Posterior cingulate gyrus (tissue), 11 donors: ENCODE results near the gene RNF213.
"Not testable (repeated sequence)": the region's sequence is repeated elsewhere in the genome, so short reads cannot be mapped to it uniquely, and the experiment has no call there.

Experiments
- DNase-seq, 10 donors: peaks; one replicate each; pipeline versions ENCODE4 v3.0.0 to v3.0.0-alpha.2; 2020 to 2021; ENCODE audit warnings: mixed read lengths in 3 of 10
- intact Hi-C: fragments of 100-400 bp; cut with DNase I; formaldehyde crosslinking; loops from one replicate; pipeline ENCODE4 v1.15.1; 2023

Gene RNF213

GRCh38 chr17:80247561-80247960 is 13.1 kb upstream of the RNF213 start:
- intact Hi-C loops: no loop called here
- peak in 3 of 10 donors; percentile 41 to 72 (median 59) for DNase-seq

GRCh38 chr17:80248001-80248893 is 12.4 kb upstream of the RNF213 start:
- DNase-seq: peak in 3 of 10 donors; percentile 53 to 80 (median 77)
- intact Hi-C loops: no loop called here

- DNase-seq: peak in 4 of 10 donors; percentile 0 to 64 (median 62)
- intact Hi-C loops: no loop called here
Observed at GRCh38 chr17:80248894-80249710, 11.6 kb upstream of the RNF213 start.

GRCh38 chr17:80251966-80252365 is 8.7 kb upstream of the RNF213 start:
- peak in 4 of 10 donors; percentile 12 to 68 (median 36) for DNase-seq
- intact Hi-C loops: no loop called here

- peak in 5 of 10 donors; percentile 17 to 84 (median 72) for DNase-seq
- intact Hi-C loops: no loop called here
Observed at GRCh38 chr17:80252871-80253270, 7.8 kb upstream of the RNF213 start.

GRCh38 chr17:80253631-80254395 is 6.8 kb upstream of the RNF213 start:
- intact Hi-C loops: no loop called here
- peak in 4 of 10 donors; percentile 12 to 72 (median 41) for DNase-seq

GRCh38 chr17:80254396-80255251 is 6.0 kb upstream of the RNF213 start:
- DNase-seq: peak in 3 of 10 donors; percentile 22 to 47 (median 26)
- intact Hi-C loops: no loop called here

- DNase-seq: peak in 2 of 10 donors; percentile 3 to 11
- intact Hi-C loops: no loop called here
Observed at GRCh38 chr17:80256034-80256350, 4.7 kb upstream of the RNF213 start.

- no peak for DNase-seq
- intact Hi-C loops: no loop called here
Observed at GRCh38 chr17:80257716-80258213, 2.9 kb upstream of the RNF213 start.

GRCh38 chr17:80258296-80258695 is 2.4 kb upstream of the RNF213 start:
- intact Hi-C loops, DNase-seq: not testable (repeated sequence)

GRCh38 chr17:80259457-80260068 is 1.1 kb upstream of the RNF213 start:
- DNase-seq: no peak
- intact Hi-C loops: loop anchor here (5.0 to 10.0 kb wide), 2 partner anchors 112 to 155 kb away; partner anchors contain the start of genes EIF4A3 and GAA

- DNase-seq: peak in 9 of 10 donors; percentile 37 to 92 (median 59)
- intact Hi-C loops: loop anchor here (5.0 to 10.0 kb wide), 2 partner anchors 113 to 155 kb away; partner anchors contain the start of genes EIF4A3 and GAA
Observed at GRCh38 chr17:80260069-80260535, 550 bp upstream of the RNF213 start.

- intact Hi-C loops: loop anchor here (5.0 to 10.0 kb wide), 2 partner anchors 114 to 157 kb away; partner anchors contain the start of genes EIF4A3 and GAA
- peak in 7 of 10 donors; percentile 13 to 91 (median 48) for DNase-seq
Observed at GRCh38 chr17:80261159-80261894, 675 bp downstream of the RNF213 start.

- intact Hi-C loops: loop anchor here (5.0 to 10.0 kb wide), 2 partner anchors 115 to 157 kb away; partner anchors contain the start of genes EIF4A3 and GAA
- no peak for DNase-seq
Observed at GRCh38 chr17:80261895-80262279, 1.2 kb downstream of the RNF213 start.

- intact Hi-C loops: loop anchor here (5.0 to 10.0 kb wide), 2 partner anchors 115 to 157 kb away; partner anchors contain the start of genes EIF4A3 and GAA
- DNase-seq: no peak
Observed at GRCh38 chr17:80262291-80262690, 1.6 kb downstream of the RNF213 start.

- intact Hi-C loops: loop anchor here (5.0 to 10.0 kb wide), 2 partner anchors 116 to 158 kb away; partner anchors contain the start of genes EIF4A3 and GAA
- DNase-seq: peak in 1 of 10 donors; percentile 79
Observed at GRCh38 chr17:80262775-80263244, 2.2 kb downstream of the RNF213 start.
